LNCaP clone FGC (cell line): ENCODE results near the gene DAPK1.

ENCODE experiments used
- DNase-seq: peaks from one replicate; pipeline ENCODE4 v3.0.0-alpha.2; 2011; ENCODE audit warnings: low read depth
- H3K4me3 ChIP-seq: 2 replicates; pipeline ENCODE4 v1.5.1; 2011; ENCODE audit warnings: mild to moderate bottlenecking, low read depth, low read length, control low read depth
- TF ChIP-seq, protein P1 (sequence below): IDR thresholded peaks from 2 replicates; pipeline ENCODE4 v1.5.1; 2012; ENCODE audit warnings: mild to moderate bottlenecking; ENCODE audit not compliant: control insufficient read depth, insufficient read depth; ENCODE audit errors: extremely low read depth

The DAPK1 gene

DNA sequence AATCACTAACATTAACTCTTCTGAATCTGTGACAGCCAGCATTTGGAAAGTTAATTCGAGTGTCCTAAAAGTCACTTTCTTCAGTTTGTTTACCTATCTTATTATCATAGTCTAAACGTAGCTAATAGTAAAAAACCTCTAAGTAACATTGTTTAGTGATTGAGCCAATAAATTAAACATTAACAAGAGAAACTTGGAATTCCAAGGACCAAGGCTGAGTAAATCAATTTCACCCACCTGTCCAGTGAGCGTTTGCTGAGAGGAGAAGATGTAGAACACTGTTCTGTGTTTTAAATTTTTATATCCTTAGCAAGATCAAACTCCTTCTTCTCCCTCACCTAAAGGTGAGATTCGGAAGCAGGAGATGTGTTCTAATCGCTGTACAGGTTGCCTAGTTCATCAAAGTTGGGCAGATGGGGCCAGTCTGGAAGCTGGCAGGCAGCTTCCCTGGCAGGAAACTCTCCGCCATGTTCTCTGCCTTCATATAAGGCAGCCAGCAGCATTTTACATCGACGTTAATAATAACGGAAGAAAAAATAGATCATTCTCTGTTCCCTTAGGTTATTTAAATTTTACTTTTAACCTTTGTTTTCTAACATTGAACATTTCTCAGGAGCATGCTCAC lies 89.2 kb downstream of the DAPK1 start:
- TF ChIP-seq, protein P1, sequence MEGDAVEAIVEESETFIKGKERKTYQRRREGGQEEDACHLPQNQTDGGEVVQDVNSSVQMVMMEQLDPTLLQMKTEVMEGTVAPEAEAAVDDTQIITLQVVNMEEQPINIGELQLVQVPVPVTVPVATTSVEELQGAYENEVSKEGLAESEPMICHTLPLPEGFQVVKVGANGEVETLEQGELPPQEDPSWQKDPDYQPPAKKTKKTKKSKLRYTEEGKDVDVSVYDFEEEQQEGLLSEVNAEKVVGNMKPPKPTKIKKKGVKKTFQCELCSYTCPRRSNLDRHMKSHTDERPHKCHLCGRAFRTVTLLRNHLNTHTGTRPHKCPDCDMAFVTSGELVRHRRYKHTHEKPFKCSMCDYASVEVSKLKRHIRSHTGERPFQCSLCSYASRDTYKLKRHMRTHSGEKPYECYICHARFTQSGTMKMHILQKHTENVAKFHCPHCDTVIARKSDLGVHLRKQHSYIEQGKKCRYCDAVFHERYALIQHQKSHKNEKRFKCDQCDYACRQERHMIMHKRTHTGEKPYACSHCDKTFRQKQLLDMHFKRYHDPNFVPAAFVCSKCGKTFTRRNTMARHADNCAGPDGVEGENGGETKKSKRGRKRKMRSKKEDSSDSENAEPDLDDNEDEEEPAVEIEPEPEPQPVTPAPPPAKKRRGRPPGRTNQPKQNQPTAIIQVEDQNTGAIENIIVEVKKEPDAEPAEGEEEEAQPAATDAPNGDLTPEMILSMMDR, result no peak
- DNase-seq, result no peak
- no peak overlapping the region for H3K4me3 ChIP-seq

DNA sequence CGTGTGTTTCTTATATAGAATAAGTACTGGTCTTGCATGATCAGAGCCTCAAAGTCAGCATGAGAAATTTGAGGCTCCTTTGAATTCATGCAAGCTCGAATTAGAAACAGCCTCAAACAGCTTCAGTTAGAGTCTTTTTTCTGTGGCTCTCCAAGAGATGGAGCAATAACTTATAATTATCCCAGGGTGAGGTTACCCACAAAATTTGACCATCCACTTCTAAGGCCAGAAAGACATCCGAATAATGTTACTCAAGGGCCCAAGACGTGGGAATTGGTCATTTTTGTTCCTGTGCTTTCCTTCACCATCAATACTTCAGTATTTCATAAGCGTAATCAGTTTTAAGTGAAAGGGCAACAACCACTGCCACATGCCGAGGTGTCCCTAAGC lies 89.7 kb downstream of the DAPK1 start:
- H3K4me3 ChIP-seq, result no peak overlapping the region
- TF ChIP-seq, protein P1, result no peak
- no peak for DNase-seq

DNA sequence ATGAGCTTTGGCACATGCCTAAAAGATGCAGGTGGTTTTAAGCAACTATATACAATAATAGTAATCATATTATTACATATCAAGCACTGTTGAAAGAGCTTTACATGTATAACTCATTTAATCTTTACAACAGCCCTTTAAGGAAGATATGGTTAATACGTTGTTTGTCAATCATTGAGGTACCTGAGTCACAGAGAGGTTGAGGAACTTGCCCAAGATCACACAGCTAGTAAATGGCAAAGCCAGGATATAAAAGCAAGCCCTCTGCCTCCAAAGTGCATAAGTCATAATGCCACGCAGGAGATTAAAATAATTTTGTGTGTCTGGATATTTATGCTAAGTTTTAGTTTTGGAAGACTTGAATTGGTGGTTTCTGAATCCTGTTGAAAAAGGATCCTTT lies 90.2 kb downstream of the DAPK1 start:
- no peak overlapping the region for H3K4me3 ChIP-seq
- TF ChIP-seq, protein P1, result no peak

DNA sequence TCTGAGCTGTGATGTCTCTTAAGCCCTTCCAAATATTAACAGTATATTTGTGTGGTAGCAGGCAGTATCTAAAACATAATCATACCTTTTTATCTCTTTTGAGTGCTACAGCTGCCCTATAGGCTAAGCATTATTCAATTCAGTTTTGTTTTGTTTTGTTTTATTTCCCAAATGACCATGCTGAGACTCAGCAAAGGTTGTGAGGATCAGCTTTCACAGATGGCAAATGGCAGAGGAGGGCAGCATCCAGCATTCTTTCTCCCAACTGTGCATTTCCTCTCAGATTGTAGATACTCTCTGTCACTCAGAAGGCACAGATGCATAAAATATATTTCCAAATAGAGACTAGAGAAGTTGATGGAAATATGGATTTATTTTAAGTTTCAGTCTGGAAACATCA lies 90.7 kb downstream of the DAPK1 start:
- TF ChIP-seq, protein P1, result no peak
- no peak for DNase-seq

More for the DNA sequence above, 90.2 kb downstream of the DAPK1 start:
- no peak for DNase-seq

DNA sequence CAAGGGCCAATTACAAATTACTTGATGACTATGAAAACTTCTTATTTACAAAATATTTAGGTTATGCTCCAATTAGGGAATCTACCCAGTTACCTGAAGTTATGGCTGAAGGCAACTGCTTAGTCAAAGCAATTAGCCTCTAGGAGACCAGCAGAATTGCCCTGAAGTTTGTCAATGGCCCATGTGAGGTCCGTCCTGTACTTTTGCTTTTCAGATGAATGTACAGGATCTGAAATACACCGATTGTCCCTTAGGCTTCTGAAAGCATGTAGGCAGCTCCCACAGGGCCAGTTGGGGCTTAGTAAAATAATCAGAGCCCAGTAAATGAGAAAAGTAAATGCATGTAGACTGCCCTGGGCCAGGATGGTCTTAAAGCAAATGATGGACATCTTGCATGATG lies 93.3 kb downstream of the DAPK1 start:
- TF ChIP-seq, protein P1, result no peak

More for the DNA sequence above, 90.7 kb downstream of the DAPK1 start:
- H3K4me3 ChIP-seq, result no peak overlapping the region

DNA sequence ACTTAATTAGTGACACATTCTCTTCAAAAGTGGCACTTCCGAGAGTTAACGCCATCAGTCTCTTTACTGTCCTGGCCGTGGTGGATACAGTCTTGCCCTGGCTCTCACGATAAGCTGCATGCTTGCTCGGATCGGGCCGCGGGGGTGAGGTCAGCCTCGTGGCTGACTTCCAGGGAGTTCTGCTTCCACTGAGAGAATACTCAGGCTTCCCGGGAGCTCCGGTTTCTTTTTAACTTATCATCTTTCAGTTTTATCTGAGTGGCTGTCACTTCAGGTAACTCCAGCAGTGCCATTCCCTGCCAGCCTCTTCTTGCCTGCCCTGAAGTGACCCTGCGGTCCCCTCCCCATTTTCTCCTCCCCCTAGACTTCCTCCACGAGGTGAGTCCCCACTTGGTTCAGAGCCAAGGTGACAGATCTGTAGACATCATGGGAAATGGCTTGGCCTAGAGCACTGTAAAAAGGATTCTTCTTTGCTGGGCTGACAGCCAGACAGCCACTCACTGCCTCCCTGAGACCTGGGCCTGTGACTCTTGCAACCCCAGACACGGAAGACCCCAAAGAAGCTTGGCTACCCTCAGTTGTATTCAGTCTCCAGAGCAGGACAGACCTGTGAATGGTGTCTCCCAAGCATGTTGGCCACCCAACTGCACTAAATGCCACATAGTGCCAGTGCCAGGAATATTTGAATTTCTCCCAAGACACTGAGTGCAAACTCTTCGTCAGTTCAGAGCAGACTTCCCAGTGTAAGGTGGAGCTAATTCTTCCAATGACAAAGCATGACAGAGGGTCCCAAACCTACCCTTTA lies 95.1 kb downstream of the DAPK1 start:
- no peak overlapping the region for H3K4me3 ChIP-seq
- TF ChIP-seq, protein P1, result no peak
- DNase-seq, result no peak

More for the DNA sequence above, 93.3 kb downstream of the DAPK1 start:
- DNase-seq, result no peak
- no peak overlapping the region for H3K4me3 ChIP-seq
